ENCODE data around the gene BCOR.
A peak's percentile ranks its signal among the peaks of the same experiment; 100 is the strongest.

Gene BCOR

DNA sequence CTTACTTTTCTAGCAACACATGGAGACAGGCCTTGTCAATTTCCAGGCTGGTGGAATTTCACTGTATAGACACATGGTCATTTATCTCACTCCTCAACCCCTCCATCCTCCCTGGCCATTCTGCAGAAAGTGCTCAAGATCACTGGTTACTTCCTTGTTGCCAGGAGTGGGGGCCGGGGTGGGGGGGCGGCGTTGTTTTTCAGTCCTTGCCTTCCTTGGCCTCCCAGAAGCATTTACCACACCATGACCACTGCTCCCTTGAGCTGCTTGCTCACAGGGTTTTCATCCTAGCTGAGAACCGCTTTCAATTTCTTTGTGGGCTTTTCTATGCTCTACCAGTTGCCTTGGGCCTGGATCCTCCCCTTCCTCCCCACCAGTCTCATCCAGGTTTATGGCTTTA lies 14.1 kb upstream of the BCOR start:
- DNase-seq: no peak

DNA sequence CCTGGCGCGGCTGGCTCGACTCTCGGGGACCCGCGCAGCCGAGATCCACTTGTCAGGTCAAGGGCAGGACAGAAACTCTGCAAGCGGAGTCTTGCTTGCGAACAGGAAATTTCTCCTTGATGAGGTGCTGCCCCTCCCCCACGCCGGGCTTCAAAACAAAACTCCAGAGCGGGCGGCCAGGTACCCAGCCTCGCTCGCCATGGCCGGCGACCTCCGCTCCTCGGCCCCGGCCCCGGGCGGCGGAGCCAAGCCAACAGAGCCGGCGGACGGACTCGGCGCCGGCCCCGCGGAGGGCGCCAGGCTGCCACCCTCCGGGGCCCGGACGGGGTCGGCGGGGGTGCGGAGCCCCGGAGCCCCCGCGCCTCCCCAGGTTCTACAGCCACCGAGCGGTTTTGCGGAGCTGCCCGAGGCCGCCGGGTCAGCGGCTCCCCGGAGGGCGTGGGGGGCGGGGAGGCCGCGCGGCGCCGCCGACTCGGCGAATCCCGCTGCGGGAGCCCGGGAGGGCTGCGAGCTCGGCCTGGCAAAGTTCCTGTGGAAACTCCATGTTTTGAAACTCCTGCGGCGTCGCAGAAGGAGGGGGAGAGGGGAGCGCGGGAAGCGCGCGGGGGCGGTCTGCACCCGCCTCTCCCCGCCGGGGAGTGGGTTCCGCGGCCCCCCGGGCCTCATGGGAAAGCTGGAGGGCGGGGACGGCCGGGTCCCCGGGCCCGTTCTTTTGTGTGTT lies 11.7 kb upstream of the BCOR start:
- DNase-seq: no peak

GRCh38 chrX:40108959-40109287 lies 11.2 kb upstream of the BCOR start:
- peak; percentile 64 for DNase-seq

DNA sequence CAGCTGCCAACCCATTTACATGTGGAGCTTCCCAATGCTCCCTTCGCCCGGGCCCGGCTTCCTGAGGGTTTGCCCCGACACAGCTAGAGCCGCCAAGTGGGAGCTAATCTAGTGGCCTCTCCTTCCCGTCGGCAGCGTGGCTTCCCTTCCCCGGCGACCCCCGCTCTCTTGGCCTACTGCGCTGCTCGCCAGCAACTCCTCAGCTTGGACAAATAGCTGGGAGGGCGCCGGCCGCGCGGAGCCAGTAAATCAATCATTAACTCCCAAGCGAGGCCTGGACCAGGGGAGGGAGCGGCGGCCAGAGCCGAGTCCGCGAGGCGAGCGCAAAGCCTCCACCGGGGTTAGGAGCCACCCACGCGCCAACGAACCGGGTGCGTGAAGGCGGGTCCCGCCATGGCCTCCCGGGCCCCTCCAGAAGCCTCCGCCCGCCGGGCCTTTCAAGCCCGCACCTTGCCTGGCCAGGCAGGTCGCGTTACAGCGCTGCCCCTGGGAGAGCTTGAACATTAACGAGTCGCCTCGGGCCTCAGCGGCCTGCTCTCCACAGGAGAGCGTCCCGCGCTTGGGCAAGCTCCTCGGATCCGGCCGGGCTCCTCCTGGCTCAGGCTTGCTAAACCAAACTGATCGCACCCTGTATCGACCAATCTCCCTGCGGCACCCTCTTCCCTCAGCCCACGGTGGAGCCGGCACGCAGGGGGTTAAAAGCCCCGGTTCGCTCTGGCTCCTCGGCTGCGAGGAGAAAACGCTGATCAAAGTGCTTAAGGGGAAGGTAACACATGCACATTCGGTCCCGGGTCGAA lies 10.6 kb upstream of the BCOR start:
- no peak for DNase-seq

DNA sequence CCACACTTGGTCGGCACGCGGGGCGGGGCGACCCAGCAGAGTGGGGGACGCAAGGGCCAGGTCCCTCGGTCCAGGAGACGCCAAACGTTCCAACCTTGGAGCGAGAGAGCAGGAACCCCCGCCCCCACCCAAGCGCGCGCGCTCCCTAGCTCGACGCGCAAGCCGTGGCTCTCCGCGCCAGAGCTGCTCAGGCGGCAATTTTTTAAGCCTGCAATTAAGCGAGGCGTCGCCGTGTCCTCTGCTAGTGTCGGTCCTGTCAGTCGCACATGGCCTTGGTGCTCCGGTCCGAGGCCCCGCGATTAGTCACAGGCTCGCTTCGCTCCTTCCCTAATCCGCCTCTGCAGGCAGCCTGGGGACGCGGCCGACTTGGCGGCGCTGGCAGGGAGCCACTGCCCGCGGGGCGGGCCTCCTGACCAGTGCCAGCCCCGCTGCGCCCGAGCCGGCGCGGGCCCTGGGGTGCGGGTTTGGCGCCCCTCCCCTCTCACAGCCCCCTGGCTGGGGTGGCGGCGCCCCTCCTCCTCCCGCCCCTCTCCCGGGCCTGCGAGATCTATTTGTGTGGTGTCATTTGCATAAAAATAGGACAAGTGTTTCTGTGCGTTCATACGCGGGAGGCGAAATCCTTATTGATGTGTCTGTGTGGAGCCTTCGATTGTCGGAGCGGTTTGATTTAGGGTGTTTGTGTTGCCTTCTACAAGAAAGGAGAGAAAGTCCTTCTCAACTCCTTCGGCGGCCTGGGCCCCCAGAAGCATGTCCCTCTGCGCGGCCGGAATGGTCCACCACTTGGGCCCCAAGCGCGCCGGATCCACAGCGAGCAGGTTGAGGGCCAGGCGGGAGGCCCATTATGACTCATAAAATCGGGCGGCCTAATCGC lies 9.8 kb upstream of the BCOR start:
- DNase-seq: no peak

GRCh38 chrX:40106676-40107290 lies 9.0 kb upstream of the BCOR start:
- DNase-seq: no peak

GRCh38 chrX:40105835-40106675 lies 8.3 kb upstream of the BCOR start:
- DNase-seq: peak; percentile 70

GRCh38 chrX:40104985-40105834 lies 7.5 kb upstream of the BCOR start:
- no peak for DNase-seq

DNA sequence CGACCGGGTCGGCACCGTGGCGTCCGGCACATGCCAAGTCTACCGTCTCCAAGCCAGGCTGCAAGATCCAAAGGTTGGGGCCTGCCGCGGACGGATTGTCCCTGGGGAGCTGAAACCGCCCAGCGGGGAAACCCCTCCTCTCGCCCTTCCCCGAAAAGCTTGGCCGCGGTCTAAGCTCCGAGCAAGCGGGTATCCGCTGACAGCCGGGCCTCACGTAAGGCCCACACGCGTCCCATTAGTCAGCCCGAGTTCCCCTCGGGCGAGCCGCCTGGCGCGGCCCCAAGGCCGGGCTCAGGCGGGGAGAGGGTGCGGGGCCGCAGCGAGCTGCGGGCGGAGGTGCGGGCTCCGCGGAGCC lies 6.8 kb upstream of the BCOR start:
- DNase-seq: no peak

GRCh38 chrX:40103565-40104323 lies 6.0 kb upstream of the BCOR start:
- no peak for DNase-seq

DNA sequence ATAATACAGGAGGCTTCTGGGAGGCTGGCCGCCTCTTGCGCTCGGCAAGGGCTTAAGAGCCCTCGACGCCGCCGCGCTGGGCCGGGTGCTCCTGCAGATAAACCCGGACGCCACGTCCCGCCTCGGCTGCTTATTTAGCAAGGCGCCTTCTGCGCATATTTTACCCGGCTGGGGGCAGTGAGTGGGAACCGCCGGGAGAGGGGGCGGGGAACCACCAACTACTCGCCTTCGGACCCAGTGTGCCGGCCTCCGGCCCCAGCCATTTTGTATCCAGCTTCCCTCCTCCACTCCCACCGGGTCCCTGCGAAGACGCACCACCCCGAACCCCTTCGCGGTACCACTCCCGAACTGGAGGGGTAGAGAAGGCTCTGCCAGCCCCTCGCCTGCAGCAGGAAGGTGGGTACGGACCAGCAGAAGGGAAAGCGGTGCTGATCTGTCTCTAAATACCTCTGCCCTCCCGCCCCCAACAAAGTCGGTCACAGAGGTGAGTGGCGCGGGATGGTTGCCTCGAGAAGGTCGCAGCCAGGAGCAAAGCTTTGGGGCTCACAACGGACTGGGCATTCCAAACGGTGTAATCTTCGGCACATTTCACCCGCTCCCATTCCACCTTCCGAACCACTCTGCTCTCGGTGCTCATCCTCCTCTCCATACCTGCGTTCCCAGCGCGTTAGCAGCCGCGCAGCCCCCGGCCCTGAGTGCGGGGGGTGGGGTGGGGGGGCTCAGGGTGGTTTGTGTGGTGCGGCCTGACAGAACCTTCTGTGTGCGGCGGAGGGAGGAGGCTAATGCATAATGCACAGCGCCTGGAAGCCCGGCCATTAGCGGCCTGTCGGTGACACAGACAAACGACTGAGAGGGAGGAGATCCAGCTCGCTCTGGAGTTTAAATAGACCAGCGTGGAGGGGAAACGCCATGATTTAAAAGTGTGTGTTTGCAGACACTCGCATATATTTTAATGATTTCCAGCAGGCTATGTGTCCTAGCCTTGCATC lies 4.9 kb upstream of the BCOR start:
- DNase-seq: no peak

DNA sequence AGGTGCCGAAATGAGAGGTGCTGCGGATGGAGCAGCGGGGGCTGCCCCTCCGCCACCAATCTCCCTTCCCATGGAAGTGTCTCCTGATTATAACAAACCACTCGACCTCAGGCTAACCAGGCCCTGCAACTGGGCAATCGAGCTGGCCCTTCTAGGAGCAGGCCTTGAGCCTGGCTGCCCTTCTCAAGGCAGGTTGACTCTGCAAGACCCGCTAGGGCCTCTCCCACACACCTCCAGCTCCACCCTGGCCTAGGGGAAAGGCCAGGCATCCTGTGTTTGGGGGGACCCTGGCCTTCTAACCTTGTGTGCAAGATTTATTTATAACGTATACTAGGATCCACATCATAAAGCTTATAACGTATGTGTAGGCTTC lies 3.7 kb upstream of the BCOR start:
- DNase-seq: no peak

- DNase-seq: no peak
These were observed 3.0 kb upstream of the BCOR start for GRCh38 chrX:40100537-40101429.

DNA sequence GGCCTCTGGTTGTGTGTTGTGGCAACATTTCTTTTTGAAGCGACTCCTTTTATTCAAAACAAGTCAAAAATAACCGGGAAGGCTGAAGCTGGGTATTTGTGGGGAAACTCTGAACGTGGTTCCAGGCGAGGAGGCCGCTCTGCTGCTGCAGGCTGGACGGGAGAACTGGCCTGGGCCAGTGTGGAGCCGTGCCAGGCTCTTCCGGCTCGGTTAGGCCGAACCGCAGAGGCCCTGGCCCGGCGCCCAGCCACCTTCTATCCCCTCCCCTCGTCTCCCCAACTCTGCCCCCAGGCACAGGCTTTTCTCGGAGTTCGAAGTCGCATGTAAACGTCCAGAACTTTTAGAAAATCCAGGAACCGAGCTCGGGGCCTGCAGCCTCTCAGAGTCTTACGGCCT lies 2.4 kb upstream of the BCOR start:
- DNase-seq: no peak

DNA sequence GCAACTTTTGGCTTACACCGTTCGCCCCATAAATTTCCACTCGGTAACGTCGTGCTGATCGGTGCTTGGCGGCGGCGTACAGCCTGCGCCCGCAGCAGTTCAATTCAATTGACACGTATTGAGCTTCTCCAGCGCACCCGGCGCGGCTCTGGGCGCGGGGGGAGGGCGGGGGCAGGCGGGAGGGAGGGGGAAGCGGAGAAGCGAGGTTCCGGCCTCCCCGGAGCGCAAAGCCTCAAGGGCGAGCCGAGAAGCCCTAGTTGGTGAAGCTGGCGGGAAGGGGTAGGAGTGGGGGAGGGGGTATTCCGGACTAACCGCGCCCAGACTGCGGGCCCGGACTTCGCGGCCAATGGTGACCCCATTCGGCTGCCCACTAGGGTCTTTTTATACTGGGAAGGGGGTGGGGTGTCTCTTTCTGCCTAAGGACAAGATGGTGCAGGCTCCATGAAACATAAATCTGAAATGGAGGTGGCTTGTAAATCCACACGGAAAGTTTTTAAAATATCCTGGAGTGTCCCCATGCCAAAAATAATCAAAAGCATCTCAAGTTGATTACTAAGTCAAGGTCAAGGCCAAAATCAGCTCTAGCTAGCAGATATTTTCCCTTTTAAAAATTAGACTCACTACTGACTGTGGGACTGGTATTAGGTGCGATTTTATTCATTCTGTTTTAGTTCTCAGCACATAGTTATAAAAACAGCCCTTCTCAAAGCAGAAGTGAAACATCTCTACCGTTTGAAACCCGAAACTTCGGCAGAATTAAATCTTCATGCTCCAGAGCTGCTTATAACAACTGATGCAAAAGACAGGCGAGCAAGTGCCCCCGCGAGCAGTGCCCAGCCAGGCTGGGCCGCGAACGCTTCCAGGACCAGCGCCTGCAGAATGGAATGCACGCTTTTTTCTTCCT lies 1.5 kb upstream of the BCOR start:
- DNase-seq: no peak

DNA sequence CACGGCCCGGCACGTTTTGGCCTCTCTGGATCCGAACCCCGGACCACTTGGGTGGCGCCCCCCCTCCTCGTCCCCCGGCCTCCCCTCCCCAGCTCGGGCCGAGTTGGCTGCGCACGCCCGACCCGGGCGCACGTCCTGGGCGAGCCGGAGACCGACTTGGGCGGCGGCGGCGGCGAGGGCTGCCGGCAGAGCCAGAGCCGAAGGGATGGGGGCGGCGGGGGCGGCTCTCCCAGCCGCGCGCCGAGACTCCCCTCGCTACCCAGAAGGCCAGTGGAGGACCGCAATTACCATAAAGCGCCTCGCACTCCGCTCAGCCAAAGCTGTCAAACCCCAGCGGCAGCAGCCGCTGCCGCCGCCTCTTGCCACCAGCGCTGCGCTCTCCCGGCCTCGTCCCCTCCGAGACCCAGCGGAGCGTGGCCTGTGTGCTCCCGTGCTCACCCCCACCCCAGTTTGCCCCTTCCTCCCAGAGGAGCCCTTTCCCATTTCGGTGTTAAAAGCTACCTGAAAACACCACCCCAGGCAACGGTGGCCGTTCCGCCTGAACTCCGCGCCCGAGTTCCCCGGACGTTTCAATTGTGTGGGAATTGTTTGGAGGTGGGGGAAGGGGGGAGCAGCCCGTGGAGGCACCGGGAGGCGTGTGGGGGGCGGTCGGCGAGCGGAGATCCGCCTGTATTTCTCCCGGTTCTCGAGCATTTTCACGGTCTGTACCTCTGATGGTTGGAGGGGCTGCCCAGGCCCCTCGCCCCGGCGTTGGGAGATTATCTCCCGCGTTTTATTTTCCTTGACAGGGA lies 701 bp upstream of the BCOR start:
- DNase-seq: no peak
